ENCODE measurements around the gene KSR1. TPM values are rescaled to one million over a fixed set of nuclear protein-coding genes. Genes with fewer than 3 reads are reported as not detected.
"Not testable (repeated sequence)": the region's sequence is repeated elsewhere in the genome, so short reads cannot be mapped to it uniquely, and the experiment has no call there.

The KSR1 gene
- total RNA-seq, 6 donors from 2014 or later = 23.0 to 94.3 (median 60.9) TPM

GRCh38 chr17:27496971-27497370 is 40.7 kb downstream of the KSR1 start:
- ATAC-seq (ENCODE audit: low FRiP score in 2 of 2) (no peak), DNase-seq (no peak)
- H3K27me3 ChIP-seq = no peaks in the 10 kb centered on the region
- H3K36me3 ChIP-seq = no peaks in the 10 kb centered on the region
- WGBS, 2 donors = 83 to 94% methylated on average over 9 of the region's 9 CpGs
- peaks cover 25 to 50% (median 36%) of the 10 kb centered on the region in 4 donors for H3K4me1 ChIP-seq
- H3K9me3 ChIP-seq = no peaks in the 10 kb centered on the region
- TF ChIP-seq POLR2AphosphoS5 (IDR thresholded peaks at IDR 0.05) (no peak), EP300 (IDR thresholded peaks at IDR 0.05) (no peak), CTCF (IDR thresholded peaks at IDR 0.05) (no peak), POLR2A (IDR thresholded peaks at IDR 0.05) (no peak)
- no peak overlapping the region for H3K4me3 ChIP-seq
- H3K27ac ChIP-seq = no peak overlapping the region

- WGBS, 2 donors = 87 to 91% methylated on average over 5 of the region's 5 CpGs
- no peak for DNase-seq
- Histone ChIP-seq H3K4me3 (no peak overlapping the region), H3K4me1 (peaks cover 25 to 55% (median 36%) of the 10 kb centered on the region in 4 donors), H3K27me3 (no peaks in the 10 kb centered on the region), H3K27ac (no peak overlapping the region), H3K9me3 (no peaks in the 10 kb centered on the region), H3K36me3 (no peaks in the 10 kb centered on the region)
- no peak for ATAC-seq (ENCODE audit: low FRiP score in 2 of 2)
- TF ChIP-seq POLR2AphosphoS5 (IDR thresholded peaks at IDR 0.05) = no peak
- TF ChIP-seq CTCF (IDR thresholded peaks at IDR 0.05) = no peak
- no peak for TF ChIP-seq EP300 (IDR thresholded peaks at IDR 0.05)
- TF ChIP-seq POLR2A (IDR thresholded peaks at IDR 0.05) = no peak
Measured at GRCh38 chr17:27497696-27498095, 41.4 kb downstream of the KSR1 start.

GRCh38 chr17:27498615-27499309 is 42.5 kb downstream of the KSR1 start:
- ATAC-seq (ENCODE audit: low FRiP score in 2 of 2) (no peak), DNase-seq (no peak)
- TF ChIP-seq CTCF (IDR thresholded peaks at IDR 0.05) (no peak), POLR2AphosphoS5 (IDR thresholded peaks at IDR 0.05) (no peak), EP300 (IDR thresholded peaks at IDR 0.05) (no peak), POLR2A (IDR thresholded peaks at IDR 0.05) (no peak)
- WGBS, 2 donors = 79 to 88% methylated on average over 6 to 8 of the region's 8 CpGs
- no peak overlapping the region for H3K27ac ChIP-seq
- no peaks in the 10 kb centered on the region for H3K36me3 ChIP-seq
- no peaks in the 10 kb centered on the region for H3K9me3 ChIP-seq
- no peaks in the 10 kb centered on the region for H3K27me3 ChIP-seq
- peaks cover 24 to 46% (median 33%) of the 10 kb centered on the region in 4 donors for H3K4me1 ChIP-seq
- H3K4me3 ChIP-seq = no peak overlapping the region

- 86 to 92% methylated on average over 11 of the region's 11 CpGs for WGBS, 2 donors
- Histone ChIP-seq H3K36me3 (no peaks in the 10 kb centered on the region), H3K9me3 (no peaks in the 10 kb centered on the region), H3K4me1 (peaks cover 15 to 42% (median 26%) of the 10 kb centered on the region in 4 donors), H3K27ac (no peak overlapping the region), H3K27me3 (no peaks in the 10 kb centered on the region), H3K4me3 (no peak overlapping the region)
- ATAC-seq (ENCODE audit: low FRiP score in 2 of 2) (no peak), DNase-seq (no peak)
- TF ChIP-seq POLR2A (IDR thresholded peaks at IDR 0.05) = no peak
Measured at GRCh38 chr17:27499451-27500265, 43.4 kb downstream of the KSR1 start.

GRCh38 chr17:27501338-27501737 is 45.1 kb downstream of the KSR1 start:
- not testable (repeated sequence) for H3K27ac ChIP-seq; DNase-seq; H3K9me3 ChIP-seq; H3K36me3 ChIP-seq; H3K27me3 ChIP-seq; ATAC-seq (ENCODE audit: low FRiP score in 2 of 2); H3K4me3 ChIP-seq
- 98 to 100% methylated on average over 3 of the region's 3 CpGs for WGBS, 2 donors
- peaks cover 1 to 35% (median 15%) of the 10 kb centered on the region in 4 donors for H3K4me1 ChIP-seq

All from upper lobe of left lung (tissue), 6 donors.